Measurements from ENCODE around the gene TRIM44.

TRIM44 gene

GRCh38 chr11:35791088-35791958, 128.7 kb downstream of the TRIM44 start:
- Histone ChIP-seq H3K4me2 (ENCODE audit: low read length) (no peak overlapping the region), H3K27ac (no peak overlapping the region), H2AFZ (no peak overlapping the region), H3K9me3 (ENCODE audit: control insufficient read depth, low read length) (no peaks in the 10 kb centered on the region), H3K9ac (no peak overlapping the region), H3K36me3 (ENCODE audit: control insufficient read depth, insufficient read depth, low read length) (no peaks in the 10 kb centered on the region), H3K79me2 (no peaks in the 10 kb centered on the region), H3K4me3 (ENCODE audit: low read depth, low read length) (no peak overlapping the region), H3K4me1 (peaks cover 17% of the 10 kb centered on the region), H3K27me3 (ENCODE audit: control insufficient read depth, insufficient read depth, low read length) (no peaks in the 10 kb centered on the region)
- TF ChIP-seq, protein P1, sequence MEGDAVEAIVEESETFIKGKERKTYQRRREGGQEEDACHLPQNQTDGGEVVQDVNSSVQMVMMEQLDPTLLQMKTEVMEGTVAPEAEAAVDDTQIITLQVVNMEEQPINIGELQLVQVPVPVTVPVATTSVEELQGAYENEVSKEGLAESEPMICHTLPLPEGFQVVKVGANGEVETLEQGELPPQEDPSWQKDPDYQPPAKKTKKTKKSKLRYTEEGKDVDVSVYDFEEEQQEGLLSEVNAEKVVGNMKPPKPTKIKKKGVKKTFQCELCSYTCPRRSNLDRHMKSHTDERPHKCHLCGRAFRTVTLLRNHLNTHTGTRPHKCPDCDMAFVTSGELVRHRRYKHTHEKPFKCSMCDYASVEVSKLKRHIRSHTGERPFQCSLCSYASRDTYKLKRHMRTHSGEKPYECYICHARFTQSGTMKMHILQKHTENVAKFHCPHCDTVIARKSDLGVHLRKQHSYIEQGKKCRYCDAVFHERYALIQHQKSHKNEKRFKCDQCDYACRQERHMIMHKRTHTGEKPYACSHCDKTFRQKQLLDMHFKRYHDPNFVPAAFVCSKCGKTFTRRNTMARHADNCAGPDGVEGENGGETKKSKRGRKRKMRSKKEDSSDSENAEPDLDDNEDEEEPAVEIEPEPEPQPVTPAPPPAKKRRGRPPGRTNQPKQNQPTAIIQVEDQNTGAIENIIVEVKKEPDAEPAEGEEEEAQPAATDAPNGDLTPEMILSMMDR (IDR thresholded peaks at IDR 0.05) = no peak

- no peak overlapping the region for H3K27ac ChIP-seq
- TF ChIP-seq, protein P1 (IDR thresholded peaks at IDR 0.05) = no peak
These were observed 129.7 kb downstream of the TRIM44 start for GRCh38 chr11:35792148-35792845.

DNA sequence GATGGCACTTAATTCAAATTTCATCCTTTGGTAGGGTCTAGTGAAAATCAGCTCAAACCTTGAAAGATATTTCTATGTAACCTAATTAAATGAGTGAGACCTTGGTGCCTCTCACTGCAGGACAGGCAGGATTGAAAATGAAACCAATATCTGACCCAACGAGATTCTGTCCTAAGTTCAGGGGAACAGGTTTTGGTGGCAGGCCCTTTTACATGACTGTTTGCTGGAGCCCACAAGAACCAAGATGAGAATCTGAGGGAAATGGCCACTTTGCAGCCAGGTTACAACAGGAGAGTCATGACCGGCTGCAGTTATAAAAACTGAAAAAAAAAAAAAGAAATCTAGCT, 130.2 kb downstream of the TRIM44 start:
- Histone ChIP-seq H3K4me1 (peaks cover 17% of the 10 kb centered on the region), H3K79me2 (peaks cover 3% of the 10 kb centered on the region), H3K36me3 (ENCODE audit: control insufficient read depth, insufficient read depth, low read length) (no peaks in the 10 kb centered on the region), H3K9ac (no peak overlapping the region), H3K9me3 (ENCODE audit: control insufficient read depth, low read length) (no peaks in the 10 kb centered on the region), H2AFZ (no peak overlapping the region), H3K27me3 (ENCODE audit: control insufficient read depth, insufficient read depth, low read length) (no peaks in the 10 kb centered on the region), H3K4me3 (ENCODE audit: low read depth, low read length) (no peak overlapping the region), H3K27ac (no peak overlapping the region), H3K4me2 (ENCODE audit: low read length) (no peak overlapping the region)
- TF ChIP-seq, protein P1 (IDR thresholded peaks at IDR 0.05) = no peak

More at GRCh38 chr11:35792148-35792845, 129.7 kb downstream of the TRIM44 start:
- Histone ChIP-seq H3K27me3 (ENCODE audit: control insufficient read depth, insufficient read depth, low read length) (no peaks in the 10 kb centered on the region), H3K79me2 (peaks cover 2% of the 10 kb centered on the region), H2AFZ (no peak overlapping the region), H3K4me3 (ENCODE audit: low read depth, low read length) (no peak overlapping the region), H3K9ac (no peak overlapping the region), H3K36me3 (ENCODE audit: control insufficient read depth, insufficient read depth, low read length) (no peaks in the 10 kb centered on the region), H3K4me1 (peaks cover 17% of the 10 kb centered on the region), H3K4me2 (ENCODE audit: low read length) (no peak overlapping the region), H3K9me3 (ENCODE audit: control insufficient read depth, low read length) (no peaks in the 10 kb centered on the region)

GRCh38 chr11:35794333-35794732, 131.8 kb downstream of the TRIM44 start:
- TF ChIP-seq, protein P1 (IDR thresholded peaks at IDR 0.05) = no peak
- Histone ChIP-seq H3K4me2 (ENCODE audit: low read length) (no peak overlapping the region), H2AFZ (no peak overlapping the region), H3K9ac (no peak overlapping the region), H3K36me3 (ENCODE audit: control insufficient read depth, insufficient read depth, low read length) (no peaks in the 10 kb centered on the region), H3K79me2 (peaks cover 3% of the 10 kb centered on the region), H3K4me3 (ENCODE audit: low read depth, low read length) (no peak overlapping the region), H3K27me3 (ENCODE audit: control insufficient read depth, insufficient read depth, low read length) (no peaks in the 10 kb centered on the region), H3K9me3 (ENCODE audit: control insufficient read depth, low read length) (no peaks in the 10 kb centered on the region), H3K4me1 (peaks cover 17% of the 10 kb centered on the region), H3K27ac (no peak overlapping the region)
